ENCODE data around the gene MED8.

DNA sequence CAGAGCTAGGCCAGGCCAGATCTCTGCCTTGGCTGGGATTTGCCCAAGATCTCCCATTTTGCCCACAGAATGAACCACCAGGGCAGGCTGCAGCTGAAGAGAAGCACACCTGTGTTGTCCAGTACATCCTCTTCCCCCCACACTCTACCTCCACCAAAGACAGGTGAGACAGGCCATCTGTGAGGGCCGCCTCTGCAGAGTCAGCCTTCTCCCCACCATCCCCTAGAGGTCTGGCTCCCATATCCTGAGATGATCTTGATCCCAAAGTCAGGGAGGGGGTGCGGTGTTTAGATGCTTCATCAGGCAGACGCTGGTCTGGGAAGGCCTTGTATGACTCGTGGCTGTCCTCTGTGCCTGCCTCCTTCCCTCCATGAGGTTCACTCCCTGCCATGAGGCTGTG is 35.4 kb upstream of the MED8 start:
- TF ChIP-seq, protein P1, sequence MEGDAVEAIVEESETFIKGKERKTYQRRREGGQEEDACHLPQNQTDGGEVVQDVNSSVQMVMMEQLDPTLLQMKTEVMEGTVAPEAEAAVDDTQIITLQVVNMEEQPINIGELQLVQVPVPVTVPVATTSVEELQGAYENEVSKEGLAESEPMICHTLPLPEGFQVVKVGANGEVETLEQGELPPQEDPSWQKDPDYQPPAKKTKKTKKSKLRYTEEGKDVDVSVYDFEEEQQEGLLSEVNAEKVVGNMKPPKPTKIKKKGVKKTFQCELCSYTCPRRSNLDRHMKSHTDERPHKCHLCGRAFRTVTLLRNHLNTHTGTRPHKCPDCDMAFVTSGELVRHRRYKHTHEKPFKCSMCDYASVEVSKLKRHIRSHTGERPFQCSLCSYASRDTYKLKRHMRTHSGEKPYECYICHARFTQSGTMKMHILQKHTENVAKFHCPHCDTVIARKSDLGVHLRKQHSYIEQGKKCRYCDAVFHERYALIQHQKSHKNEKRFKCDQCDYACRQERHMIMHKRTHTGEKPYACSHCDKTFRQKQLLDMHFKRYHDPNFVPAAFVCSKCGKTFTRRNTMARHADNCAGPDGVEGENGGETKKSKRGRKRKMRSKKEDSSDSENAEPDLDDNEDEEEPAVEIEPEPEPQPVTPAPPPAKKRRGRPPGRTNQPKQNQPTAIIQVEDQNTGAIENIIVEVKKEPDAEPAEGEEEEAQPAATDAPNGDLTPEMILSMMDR (IDR thresholded peaks at IDR 0.05), result no peak
- no peak for TF ChIP-seq ZFX (IDR thresholded peaks at IDR 0.05; ENCODE audit: borderline replicate concordance)

Measured in 22Rv1 (cell line).